ENCODE results near the gene RAPGEF6.

RAPGEF6 gene

GRCh38 chr5:131396015-131396414, 239.0 kb downstream of the RAPGEF6 start:
- no peak for TF ChIP-seq GABPA (IDR thresholded peaks at IDR 0.05; ENCODE audit: low read depth)
- Histone ChIP-seq H3K4me3 (replicated peaks; ENCODE audit: insufficient read depth, low read length) (no peak overlapping the region), H3K27ac (replicated peaks) (no peak overlapping the region), H3K27me3 (ENCODE audit: insufficient read depth, poor library complexity, severe bottlenecking) (no peaks in the 10 kb centered on the region)
- DNase-seq (ENCODE audit: low read depth in 1 of 2, low spot score in 1 of 2), result no peak

- TF ChIP-seq SPI1 (IDR thresholded peaks at IDR 0.05; ENCODE audit: borderline replicate concordance, low read depth) (no peak), GABPA (IDR thresholded peaks at IDR 0.05; ENCODE audit: low read depth) (no peak), POLR2AphosphoS5 (IDR thresholded peaks at IDR 0.05; ENCODE audit: low read depth) (no peak)
- TF ChIP-seq, protein P1, sequence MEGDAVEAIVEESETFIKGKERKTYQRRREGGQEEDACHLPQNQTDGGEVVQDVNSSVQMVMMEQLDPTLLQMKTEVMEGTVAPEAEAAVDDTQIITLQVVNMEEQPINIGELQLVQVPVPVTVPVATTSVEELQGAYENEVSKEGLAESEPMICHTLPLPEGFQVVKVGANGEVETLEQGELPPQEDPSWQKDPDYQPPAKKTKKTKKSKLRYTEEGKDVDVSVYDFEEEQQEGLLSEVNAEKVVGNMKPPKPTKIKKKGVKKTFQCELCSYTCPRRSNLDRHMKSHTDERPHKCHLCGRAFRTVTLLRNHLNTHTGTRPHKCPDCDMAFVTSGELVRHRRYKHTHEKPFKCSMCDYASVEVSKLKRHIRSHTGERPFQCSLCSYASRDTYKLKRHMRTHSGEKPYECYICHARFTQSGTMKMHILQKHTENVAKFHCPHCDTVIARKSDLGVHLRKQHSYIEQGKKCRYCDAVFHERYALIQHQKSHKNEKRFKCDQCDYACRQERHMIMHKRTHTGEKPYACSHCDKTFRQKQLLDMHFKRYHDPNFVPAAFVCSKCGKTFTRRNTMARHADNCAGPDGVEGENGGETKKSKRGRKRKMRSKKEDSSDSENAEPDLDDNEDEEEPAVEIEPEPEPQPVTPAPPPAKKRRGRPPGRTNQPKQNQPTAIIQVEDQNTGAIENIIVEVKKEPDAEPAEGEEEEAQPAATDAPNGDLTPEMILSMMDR (IDR thresholded peaks at IDR 0.05; ENCODE audit: insufficient read depth, low read length), result no peak
- TF ChIP-seq, protein P2, sequence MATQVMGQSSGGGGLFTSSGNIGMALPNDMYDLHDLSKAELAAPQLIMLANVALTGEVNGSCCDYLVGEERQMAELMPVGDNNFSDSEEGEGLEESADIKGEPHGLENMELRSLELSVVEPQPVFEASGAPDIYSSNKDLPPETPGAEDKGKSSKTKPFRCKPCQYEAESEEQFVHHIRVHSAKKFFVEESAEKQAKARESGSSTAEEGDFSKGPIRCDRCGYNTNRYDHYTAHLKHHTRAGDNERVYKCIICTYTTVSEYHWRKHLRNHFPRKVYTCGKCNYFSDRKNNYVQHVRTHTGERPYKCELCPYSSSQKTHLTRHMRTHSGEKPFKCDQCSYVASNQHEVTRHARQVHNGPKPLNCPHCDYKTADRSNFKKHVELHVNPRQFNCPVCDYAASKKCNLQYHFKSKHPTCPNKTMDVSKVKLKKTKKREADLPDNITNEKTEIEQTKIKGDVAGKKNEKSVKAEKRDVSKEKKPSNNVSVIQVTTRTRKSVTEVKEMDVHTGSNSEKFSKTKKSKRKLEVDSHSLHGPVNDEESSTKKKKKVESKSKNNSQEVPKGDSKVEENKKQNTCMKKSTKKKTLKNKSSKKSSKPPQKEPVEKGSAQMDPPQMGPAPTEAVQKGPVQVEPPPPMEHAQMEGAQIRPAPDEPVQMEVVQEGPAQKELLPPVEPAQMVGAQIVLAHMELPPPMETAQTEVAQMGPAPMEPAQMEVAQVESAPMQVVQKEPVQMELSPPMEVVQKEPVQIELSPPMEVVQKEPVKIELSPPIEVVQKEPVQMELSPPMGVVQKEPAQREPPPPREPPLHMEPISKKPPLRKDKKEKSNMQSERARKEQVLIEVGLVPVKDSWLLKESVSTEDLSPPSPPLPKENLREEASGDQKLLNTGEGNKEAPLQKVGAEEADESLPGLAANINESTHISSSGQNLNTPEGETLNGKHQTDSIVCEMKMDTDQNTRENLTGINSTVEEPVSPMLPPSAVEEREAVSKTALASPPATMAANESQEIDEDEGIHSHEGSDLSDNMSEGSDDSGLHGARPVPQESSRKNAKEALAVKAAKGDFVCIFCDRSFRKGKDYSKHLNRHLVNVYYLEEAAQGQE (IDR thresholded peaks at IDR 0.05; ENCODE audit: insufficient replicate concordance, low read depth), result no peak
- DNase-seq (ENCODE audit: low read depth in 1 of 2, low spot score in 1 of 2), result no peak
- H3K27ac ChIP-seq (replicated peaks), result no peak overlapping the region
These were observed 240.9 kb downstream of the RAPGEF6 start for GRCh38 chr5:131394128-131394527.

DNA sequence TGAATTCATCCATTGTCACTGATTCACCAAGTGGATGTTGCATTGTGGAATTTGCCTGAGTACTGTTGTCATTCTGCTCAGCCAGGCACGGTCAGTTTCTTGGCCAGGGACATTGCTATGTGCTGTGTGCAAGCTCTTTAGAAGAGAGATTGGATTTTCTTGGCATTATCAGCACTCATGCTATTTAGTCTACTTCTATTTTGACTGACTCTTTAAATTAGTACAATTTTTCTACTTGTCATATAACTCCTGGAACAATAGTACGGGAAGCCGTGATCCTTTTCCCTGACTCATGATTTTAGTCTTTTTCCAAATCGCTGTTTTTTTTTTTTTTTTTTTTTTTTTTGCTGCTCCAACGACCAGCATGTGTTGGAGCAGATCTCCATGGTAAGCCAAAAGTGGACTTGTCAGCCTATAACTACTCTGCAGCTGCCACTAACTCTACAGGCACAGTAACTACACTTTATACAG, 241.5 kb downstream of the RAPGEF6 start:
- TF ChIP-seq, protein P1 (IDR thresholded peaks at IDR 0.05; ENCODE audit: insufficient read depth, low read length), result no peak
- TF ChIP-seq POLR2AphosphoS5 (IDR thresholded peaks at IDR 0.05; ENCODE audit: low read depth), result no peak
- TF ChIP-seq, protein P2 (IDR thresholded peaks at IDR 0.05; ENCODE audit: insufficient replicate concordance, low read depth), result no peak
- no peak for TF ChIP-seq GABPA (IDR thresholded peaks at IDR 0.05; ENCODE audit: low read depth)
- TF ChIP-seq SPI1 (IDR thresholded peaks at IDR 0.05; ENCODE audit: borderline replicate concordance, low read depth), result no peak
- H3K27me3 ChIP-seq (ENCODE audit: insufficient read depth, poor library complexity, severe bottlenecking), result no peaks in the 10 kb centered on the region
- H3K4me3 ChIP-seq (replicated peaks; ENCODE audit: insufficient read depth, low read length), result no peak overlapping the region
- DNase-seq (ENCODE audit: low read depth in 1 of 2, low spot score in 1 of 2), result no peak
- no peak overlapping the region for H3K27ac ChIP-seq (replicated peaks)

More at GRCh38 chr5:131394128-131394527, 240.9 kb downstream of the RAPGEF6 start:
- Histone ChIP-seq H3K27me3 (ENCODE audit: insufficient read depth, poor library complexity, severe bottlenecking) (no peaks in the 10 kb centered on the region), H3K4me3 (replicated peaks; ENCODE audit: insufficient read depth, low read length) (no peak overlapping the region)

GRCh38 chr5:131392466-131393095, 242.4 kb downstream of the RAPGEF6 start:
- no peak overlapping the region for H3K4me3 ChIP-seq (replicated peaks; ENCODE audit: insufficient read depth, low read length)
- H3K27ac ChIP-seq (replicated peaks), result no peak overlapping the region
- TF ChIP-seq GABPA (IDR thresholded peaks at IDR 0.05; ENCODE audit: low read depth) (no peak), SPI1 (IDR thresholded peaks at IDR 0.05; ENCODE audit: borderline replicate concordance, low read depth) (no peak), POLR2AphosphoS5 (IDR thresholded peaks at IDR 0.05; ENCODE audit: low read depth) (no peak)
- TF ChIP-seq, protein P2 (IDR thresholded peaks at IDR 0.05; ENCODE audit: insufficient replicate concordance, low read depth), result no peak
- TF ChIP-seq, protein P1 (IDR thresholded peaks at IDR 0.05; ENCODE audit: insufficient read depth, low read length), result no peak
- no peak for DNase-seq (ENCODE audit: low read depth in 1 of 2, low spot score in 1 of 2)
- no peaks in the 10 kb centered on the region for H3K27me3 ChIP-seq (ENCODE audit: insufficient read depth, poor library complexity, severe bottlenecking)
